Myocyte (in vitro differentiated cells): ENCODE data around the gene EIF3D. TPM values are rescaled to one million over a fixed set of nuclear protein-coding genes. Genes with fewer than 3 reads are reported as not detected.
"Not testable (repeated sequence)": the region's sequence is repeated elsewhere in the genome, so short reads cannot be mapped to it uniquely, and the experiment has no call there.

Source experiments
- DNase-seq: peaks from one replicate; pipeline ENCODE4 v3.0.0-alpha.2; 2012; ENCODE audit warnings: low read depth
- total RNA-seq: library from RNA; depleted of rRNA; stranded (reverse); fragments of >200 nt; gene quantifications from 2 replicates; pipeline ENCODE4 v1.2.3, GENCODE V29; 2014

The EIF3D gene
- total RNA-seq, 1 donor from 2014 or later = 408 TPM

DNA sequence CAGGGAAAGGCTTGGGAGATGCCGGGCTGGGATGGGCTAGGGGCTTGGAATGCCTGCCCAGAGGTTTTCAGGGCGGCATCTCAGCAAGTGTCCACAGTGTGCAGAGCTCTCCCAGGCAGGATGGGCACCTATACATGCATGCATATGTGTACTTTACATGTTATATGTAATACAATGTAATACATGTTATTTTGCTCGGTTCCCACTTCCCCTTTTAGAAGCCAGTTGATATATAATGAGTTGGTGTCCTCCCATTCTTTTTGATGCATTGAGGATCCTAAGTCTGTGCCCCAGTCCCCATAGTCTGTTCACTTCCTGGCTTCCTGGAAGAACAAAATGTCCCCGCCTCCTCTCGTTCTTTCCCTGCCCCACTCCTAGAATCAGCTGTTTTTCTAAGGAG is 20.1 kb upstream of the EIF3D start:
- no peak for DNase-seq

- no peak for DNase-seq
Measured at GRCh38 chr22:36548606-36549005, 19.6 kb upstream of the EIF3D start.

GRCh38 chr22:36546932-36547331 is 18.0 kb upstream of the EIF3D start:
- no peak for DNase-seq

DNA sequence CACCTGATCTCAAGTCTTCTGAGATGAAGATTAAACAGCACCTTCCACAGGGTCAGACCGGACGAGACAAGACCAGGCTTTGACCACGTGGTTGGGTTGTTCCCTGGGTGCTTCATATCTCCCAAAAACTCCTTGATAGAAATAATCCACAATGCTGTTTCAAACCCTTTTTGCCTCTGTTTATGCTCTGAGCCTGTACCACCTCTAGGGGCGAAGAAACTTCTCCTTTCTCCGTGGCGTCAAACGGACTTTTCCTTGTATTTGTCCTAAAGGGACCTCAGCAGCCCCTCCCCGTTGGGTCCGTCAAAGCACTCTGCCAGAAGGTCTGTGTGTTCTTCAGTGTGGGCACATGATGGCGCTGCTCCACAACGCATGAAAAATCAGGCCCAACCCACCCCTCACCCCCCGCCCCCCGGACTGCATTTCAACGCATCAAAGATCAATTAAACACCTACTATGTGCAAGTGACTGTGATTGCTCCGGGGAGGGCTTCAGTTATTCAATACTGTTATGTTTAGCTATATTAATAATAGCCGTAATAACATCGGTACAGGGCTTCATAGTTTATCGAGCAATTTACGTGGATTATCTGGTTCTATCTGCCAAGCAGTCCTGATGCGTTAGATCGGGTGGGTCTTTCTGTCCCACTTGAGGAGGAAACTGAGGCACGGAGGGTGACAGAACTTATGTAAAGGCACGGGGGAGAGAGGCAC is 17.3 kb upstream of the EIF3D start:
- DNase-seq = peak; percentile 50

- DNase-seq = no peak
Measured at GRCh38 chr22:36544107-36544620, 15.2 kb upstream of the EIF3D start.

- peak; percentile 82 for DNase-seq
Measured at GRCh38 chr22:36541831-36542411, 13.0 kb upstream of the EIF3D start.

DNA sequence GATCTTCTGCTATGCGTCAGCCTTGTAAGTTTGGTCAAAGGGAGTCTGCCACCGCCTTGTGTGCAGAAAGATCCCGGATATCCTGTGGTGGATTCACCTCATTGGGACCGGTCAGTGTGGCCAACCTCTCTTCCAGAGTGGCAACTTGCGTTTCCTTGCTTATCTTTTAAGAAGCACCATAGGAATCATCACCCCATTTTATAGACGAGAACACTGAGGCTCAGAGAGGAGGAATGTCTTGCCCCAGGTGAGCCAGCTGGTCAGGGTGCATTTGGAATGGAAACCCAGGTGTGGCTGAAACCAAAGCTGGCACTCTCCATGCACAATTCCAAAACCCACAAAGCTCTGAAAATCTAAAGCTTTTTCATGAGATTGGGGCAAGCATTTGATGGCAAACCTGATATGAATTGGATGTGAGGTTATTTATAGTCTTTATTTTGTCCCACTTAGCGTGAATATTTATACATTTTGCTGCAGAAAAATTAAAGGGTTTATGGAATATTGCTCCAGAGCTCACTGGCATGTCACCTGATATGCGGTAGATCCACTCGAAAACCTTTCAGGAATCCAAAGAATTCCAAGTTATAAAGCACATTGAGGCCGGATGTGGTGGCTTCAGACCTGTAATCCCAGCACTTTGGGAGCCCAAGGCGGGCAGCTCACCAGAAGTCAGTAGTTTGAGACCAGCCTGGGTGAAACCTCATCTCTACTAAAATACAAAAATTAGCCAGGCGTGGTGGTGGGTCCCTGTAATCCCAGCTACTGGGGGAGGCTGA is 12.1 kb upstream of the EIF3D start:
- no peak for DNase-seq

- DNase-seq = no peak
Measured at GRCh38 chr22:36538529-36538928, 9.6 kb upstream of the EIF3D start.

DNA sequence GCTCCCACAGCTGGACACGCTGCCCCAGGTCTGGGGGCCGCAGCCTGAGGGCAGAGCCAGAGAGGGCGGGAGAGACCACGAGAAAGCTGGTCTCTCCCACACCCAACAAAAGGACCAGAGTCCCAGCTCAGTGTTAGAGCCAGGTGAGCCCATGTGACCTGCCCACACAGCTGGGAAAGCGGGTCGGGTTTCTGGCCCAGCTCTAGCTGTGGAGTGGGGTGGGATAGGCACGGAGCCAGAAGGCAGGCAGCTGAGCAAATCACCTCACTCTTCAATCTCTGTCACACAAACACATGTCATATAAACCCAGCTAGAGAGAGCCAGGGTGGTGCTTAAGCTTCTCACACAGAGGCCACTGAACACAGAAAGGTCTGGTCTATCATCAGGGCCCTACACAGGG is 7.8 kb upstream of the EIF3D start:
- peak; percentile 89 for DNase-seq

DNA sequence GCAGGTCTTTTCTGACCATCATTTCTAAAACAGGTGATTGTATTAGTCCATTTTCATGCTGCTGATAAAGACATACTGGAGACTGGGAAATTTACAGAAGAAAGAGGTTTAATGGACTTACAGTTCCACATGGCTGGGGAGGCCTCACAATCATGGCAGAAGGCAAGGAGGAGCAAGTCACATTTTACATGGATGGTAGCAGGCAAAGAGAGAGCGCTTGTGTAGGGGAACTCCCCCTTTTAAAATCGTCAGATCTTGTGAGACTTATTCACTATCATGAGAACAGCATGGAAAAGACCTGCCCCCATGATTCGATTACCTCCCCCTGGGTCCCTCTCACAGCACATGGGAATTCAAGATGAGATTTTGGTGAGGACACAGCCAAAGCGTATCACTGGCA is 4.4 kb upstream of the EIF3D start:
- DNase-seq = not testable (repeated sequence)

DNA sequence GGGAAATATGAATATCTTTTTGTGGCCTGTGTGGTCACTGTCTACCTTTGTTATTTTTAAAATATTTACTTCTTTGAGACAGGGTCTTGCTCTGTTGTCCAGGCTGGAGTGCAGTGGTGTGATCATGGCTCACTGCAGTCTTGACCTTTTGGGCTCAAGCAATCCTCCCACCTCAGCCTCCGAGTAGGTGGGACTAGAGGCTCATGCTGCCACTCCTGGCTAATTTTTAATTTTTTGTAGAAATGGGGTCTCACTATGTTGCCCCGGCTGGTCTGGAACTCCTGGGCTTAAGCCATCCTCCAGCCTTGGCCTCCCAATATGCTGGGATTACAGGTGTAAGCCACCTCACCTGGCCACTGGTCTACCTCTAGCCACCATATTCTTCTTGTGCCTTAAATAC is 3.5 kb upstream of the EIF3D start:
- DNase-seq = no peak

GRCh38 chr22:36528341-36528740 is 625 bp downstream of the EIF3D start:
- peak; percentile 56 for DNase-seq

DNA sequence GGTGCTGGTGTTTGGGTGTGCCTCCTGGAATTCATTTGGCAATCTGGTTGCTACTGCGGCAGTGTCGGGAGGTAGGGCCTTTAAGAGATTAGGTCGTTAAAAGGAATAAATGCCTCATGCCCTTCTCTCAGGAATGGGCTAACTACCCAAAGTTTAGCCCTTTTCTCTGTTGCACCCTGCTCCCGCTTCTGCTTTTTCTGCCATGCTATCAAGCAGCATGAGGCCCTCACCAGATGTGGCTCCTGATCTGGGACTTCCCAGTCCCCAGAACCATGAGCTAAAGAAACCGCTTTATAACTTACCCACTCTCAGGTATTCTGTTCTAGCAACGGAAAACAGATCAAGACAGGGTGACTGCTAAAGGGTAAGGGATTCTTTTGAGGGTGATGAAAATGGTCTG is 6.3 kb downstream of the EIF3D start:
- DNase-seq = no peak

GRCh38 chr22:36520423-36520822 is 8.5 kb downstream of the EIF3D start:
- no peak for DNase-seq

GRCh38 chr22:36519906-36520305 is 9.1 kb downstream of the EIF3D start:
- DNase-seq = not testable (repeated sequence)

DNA sequence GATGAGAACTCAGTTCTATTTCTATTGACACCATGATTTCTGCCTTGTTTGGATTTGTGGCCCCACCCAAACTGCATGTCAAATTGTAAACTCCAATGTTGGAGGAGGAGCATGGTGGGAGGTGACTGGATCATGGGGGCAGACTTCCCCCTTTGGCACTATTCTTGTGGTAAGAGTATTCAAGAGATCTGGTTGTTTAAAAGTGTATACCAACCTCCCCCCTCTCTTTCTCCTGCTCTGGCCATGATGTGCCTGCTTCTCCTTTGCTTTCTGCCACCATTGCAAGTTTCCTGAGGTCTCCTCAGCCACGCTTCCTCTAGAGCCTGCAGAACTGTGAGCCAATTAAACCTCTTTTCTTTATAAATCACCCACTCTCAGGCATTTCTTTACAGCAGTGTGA is 14.2 kb downstream of the EIF3D start:
- DNase-seq = no peak

DNA sequence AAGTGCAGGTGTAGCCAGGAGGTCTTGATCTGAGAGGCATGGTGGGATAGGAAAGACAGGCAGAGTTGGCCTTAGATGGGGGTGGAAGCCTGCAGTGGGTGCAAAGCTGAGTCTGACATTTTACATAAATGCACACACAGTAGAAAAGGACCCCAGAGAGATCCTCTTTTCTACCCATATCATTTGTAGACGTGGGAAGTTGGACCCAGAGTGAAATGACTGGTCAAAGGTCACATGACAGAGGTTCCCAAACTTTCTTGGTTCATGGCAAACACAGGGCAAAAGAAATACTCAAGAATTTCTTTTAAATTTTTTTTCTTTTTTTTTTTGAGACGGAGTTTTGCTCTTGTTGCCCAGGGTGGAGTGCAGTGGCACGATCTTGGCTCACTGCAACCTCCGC is 16.0 kb downstream of the EIF3D start:
- DNase-seq = no peak

DNA sequence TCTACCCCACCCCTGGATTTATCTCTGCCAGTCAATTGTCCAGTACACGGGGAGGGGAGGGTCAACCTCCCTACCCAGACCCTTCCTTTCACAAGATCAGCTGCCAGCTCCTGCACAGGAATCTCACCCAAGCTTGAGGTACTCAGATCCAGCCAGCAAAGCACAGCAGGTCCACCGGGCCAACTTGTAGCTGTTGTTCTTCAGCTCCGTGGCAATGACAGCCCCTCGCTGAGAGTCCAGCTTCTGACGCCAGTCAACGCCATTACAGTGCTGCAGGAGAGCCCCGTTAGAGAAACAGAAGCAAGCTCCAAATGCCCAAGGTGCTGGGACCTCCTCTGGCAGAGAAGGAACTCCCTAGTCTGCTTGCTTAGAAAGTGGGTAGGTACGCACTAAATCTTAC is 16.6 kb downstream of the EIF3D start:
- no peak for DNase-seq

DNA sequence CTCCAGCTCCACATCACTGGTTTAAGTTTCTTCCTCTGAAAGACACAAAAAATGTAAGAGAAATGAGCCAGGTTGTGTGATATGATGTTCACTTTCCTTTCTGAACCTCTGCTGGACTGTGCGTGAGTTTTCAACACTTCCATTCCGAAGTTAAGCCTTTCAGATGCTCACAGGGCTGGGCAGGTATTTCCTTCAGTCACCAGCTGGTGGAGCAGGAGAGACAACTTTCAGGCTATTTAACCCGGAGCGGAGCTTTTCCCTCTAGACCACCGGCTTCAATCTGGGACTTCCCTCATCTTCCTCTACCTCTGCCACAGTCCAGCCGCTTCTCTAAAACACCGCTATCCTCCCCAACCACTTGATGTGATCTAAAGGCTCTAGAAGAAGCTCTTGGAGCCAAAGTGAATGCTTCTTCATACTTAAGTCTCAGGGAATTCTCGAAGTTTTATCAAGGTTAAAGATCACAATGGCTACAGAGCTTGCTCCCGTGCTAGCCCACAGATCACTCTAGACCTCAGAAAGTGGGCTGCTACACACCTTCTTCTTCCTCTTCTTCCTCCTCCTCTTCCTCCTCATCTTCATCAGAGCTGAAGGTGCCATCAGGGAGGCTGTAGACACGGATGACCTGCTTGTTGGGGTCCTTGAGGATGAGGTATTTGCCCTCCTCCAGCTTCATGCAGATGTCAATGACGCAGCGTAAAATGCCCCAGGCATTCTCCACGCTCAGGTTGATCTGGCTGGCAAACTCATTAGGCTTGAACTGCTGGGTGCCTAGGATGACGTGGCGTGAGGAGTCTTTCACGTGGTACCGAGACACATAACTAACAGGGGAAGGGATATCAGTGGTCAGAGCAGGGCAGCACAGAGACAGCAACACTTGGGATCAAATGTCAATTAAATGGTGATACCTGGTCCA is 17.7 kb downstream of the EIF3D start:
- DNase-seq = peak; percentile 52

- peak; percentile 34 for DNase-seq
Measured at GRCh38 chr22:36510384-36510783, 18.6 kb downstream of the EIF3D start.

DNA sequence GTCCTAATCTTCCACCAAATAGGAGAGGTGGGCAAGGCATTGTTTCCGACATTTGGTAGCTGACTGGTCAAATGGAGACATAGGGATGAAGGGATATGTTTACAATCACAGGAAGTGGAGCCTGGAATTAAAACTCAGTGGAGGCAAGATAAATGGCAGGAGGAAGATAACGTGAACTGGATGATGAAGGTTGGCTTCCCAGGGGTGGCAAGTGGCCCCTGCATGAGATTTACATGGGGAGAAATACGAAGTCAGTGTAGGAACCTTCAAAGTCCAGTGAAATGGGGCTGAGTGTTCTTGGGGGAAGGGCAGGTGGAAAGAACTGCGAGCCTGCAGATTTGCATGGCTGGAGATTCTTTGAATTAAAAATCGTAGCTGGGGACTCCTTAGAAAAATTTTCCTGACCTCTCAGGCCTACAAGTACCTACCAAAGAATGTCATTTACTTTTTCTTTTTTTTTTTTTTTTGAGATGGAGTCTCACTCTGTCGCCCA is 21.4 kb downstream of the EIF3D start:
- no peak for DNase-seq
